ENCODE measurements around the gene PRDM16.
A peak's percentile ranks its signal among the peaks of the same experiment; 100 is the strongest.

Gene PRDM16

GRCh38 chr1:3186526-3186921 is 117.5 kb downstream of the PRDM16 start:
- Histone ChIP-seq H3K9ac (ENCODE audit: low read length in 2 of 2) (peak overlapping the region; percentile 22 to 29), H3K27me3 (ENCODE audit: control insufficient read depth in 1 of 2, insufficient read depth in 2 of 2, low read length in 2 of 2) (peaks cover 5% of the 10 kb centered on the region in 2 donors), H3K4me3 (ENCODE audit: low read length in 2 of 2) (peak overlapping the region; percentile 46 to 64), H3K9me3 (ENCODE audit: control insufficient read depth in 2 of 2, low read length in 2 of 2) (no peaks in the 10 kb centered on the region), H3K4me1 (ENCODE audit: control insufficient read depth, insufficient read depth, low read length) (peaks cover 14% of the 10 kb centered on the region), H3K36me3 (ENCODE audit: control insufficient read depth in 2 of 2, insufficient read depth in 2 of 2, low read length in 2 of 2) (no peaks in the 10 kb centered on the region), H3K27ac (ENCODE audit: low read length) (no peak overlapping the region)

- Histone ChIP-seq H3K9me3 (ENCODE audit: control insufficient read depth in 2 of 2, low read length in 2 of 2) (no peaks in the 10 kb centered on the region), H3K36me3 (ENCODE audit: control insufficient read depth in 2 of 2, insufficient read depth in 2 of 2, low read length in 2 of 2) (no peaks in the 10 kb centered on the region), H3K27ac (ENCODE audit: low read length) (no peak overlapping the region), H3K27me3 (ENCODE audit: control insufficient read depth in 1 of 2, insufficient read depth in 2 of 2, low read length in 2 of 2) (peaks cover 5% of the 10 kb centered on the region in 2 donors), H3K4me3 (ENCODE audit: low read length in 2 of 2) (no peak overlapping the region), H3K9ac (ENCODE audit: low read length in 2 of 2) (no peak overlapping the region), H3K4me1 (ENCODE audit: control insufficient read depth, insufficient read depth, low read length) (peaks cover 14% of the 10 kb centered on the region)
Observed at GRCh38 chr1:3187415-3188149, 118.6 kb downstream of the PRDM16 start.

- H3K27ac ChIP-seq (ENCODE audit: low read length): no peak overlapping the region
Observed at GRCh38 chr1:3188150-3188971, 119.4 kb downstream of the PRDM16 start.

GRCh38 chr1:3190256-3191041 is 121.4 kb downstream of the PRDM16 start:
- Histone ChIP-seq H3K27ac (ENCODE audit: low read length) (no peak overlapping the region), H3K36me3 (ENCODE audit: control insufficient read depth in 2 of 2, insufficient read depth in 2 of 2, low read length in 2 of 2) (no peaks in the 10 kb centered on the region), H3K9ac (ENCODE audit: low read length in 2 of 2) (no peak overlapping the region), H3K9me3 (ENCODE audit: control insufficient read depth in 2 of 2, low read length in 2 of 2) (no peaks in the 10 kb centered on the region), H3K27me3 (ENCODE audit: control insufficient read depth in 1 of 2, insufficient read depth in 2 of 2, low read length in 2 of 2) (peaks cover 0 to under 1% of the 10 kb centered on the region in 2 donors), H3K4me3 (ENCODE audit: low read length in 2 of 2) (no peak overlapping the region), H3K4me1 (ENCODE audit: control insufficient read depth, insufficient read depth, low read length) (peaks cover 14% of the 10 kb centered on the region)

More at GRCh38 chr1:3188150-3188971, 119.4 kb downstream of the PRDM16 start:
- no peaks in the 10 kb centered on the region for H3K36me3 ChIP-seq (ENCODE audit: control insufficient read depth in 2 of 2, insufficient read depth in 2 of 2, low read length in 2 of 2)
- H3K4me3 ChIP-seq (ENCODE audit: low read length in 2 of 2): no peak overlapping the region
- peaks cover 14% of the 10 kb centered on the region for H3K4me1 ChIP-seq (ENCODE audit: control insufficient read depth, insufficient read depth, low read length)
- no peaks in the 10 kb centered on the region for H3K9me3 ChIP-seq (ENCODE audit: control insufficient read depth in 2 of 2, low read length in 2 of 2)
- peaks cover 5% of the 10 kb centered on the region in 2 donors for H3K27me3 ChIP-seq (ENCODE audit: control insufficient read depth in 1 of 2, insufficient read depth in 2 of 2, low read length in 2 of 2)
- no peak overlapping the region for H3K9ac ChIP-seq (ENCODE audit: low read length in 2 of 2)

GRCh38 chr1:3192361-3192760 is 123.4 kb downstream of the PRDM16 start:
- no peaks in the 10 kb centered on the region for H3K36me3 ChIP-seq (ENCODE audit: control insufficient read depth in 2 of 2, insufficient read depth in 2 of 2, low read length in 2 of 2)
- no peak overlapping the region for H3K4me3 ChIP-seq (ENCODE audit: low read length in 2 of 2)
- H3K9me3 ChIP-seq (ENCODE audit: control insufficient read depth in 2 of 2, low read length in 2 of 2): no peaks in the 10 kb centered on the region
- H3K27me3 ChIP-seq (ENCODE audit: control insufficient read depth in 1 of 2, insufficient read depth in 2 of 2, low read length in 2 of 2): no peaks in the 10 kb centered on the region
- no peak overlapping the region for H3K9ac ChIP-seq (ENCODE audit: low read length in 2 of 2)
- no peaks in the 10 kb centered on the region for H3K4me1 ChIP-seq (ENCODE audit: control insufficient read depth, insufficient read depth, low read length)
- H3K27ac ChIP-seq (ENCODE audit: low read length): no peak overlapping the region

GRCh38 chr1:3192825-3193224 is 123.8 kb downstream of the PRDM16 start:
- no peak overlapping the region for H3K9ac ChIP-seq (ENCODE audit: low read length in 2 of 2)
- H3K4me1 ChIP-seq (ENCODE audit: control insufficient read depth, insufficient read depth, low read length): no peaks in the 10 kb centered on the region

GRCh38 chr1:3193811-3194210 is 124.8 kb downstream of the PRDM16 start:
- H3K36me3 ChIP-seq (ENCODE audit: control insufficient read depth in 2 of 2, insufficient read depth in 2 of 2, low read length in 2 of 2): no peaks in the 10 kb centered on the region
- H3K4me3 ChIP-seq (ENCODE audit: low read length in 2 of 2): no peak overlapping the region
- no peak overlapping the region for H3K9ac ChIP-seq (ENCODE audit: low read length in 2 of 2)
- H3K27me3 ChIP-seq (ENCODE audit: control insufficient read depth in 1 of 2, insufficient read depth in 2 of 2, low read length in 2 of 2): no peaks in the 10 kb centered on the region
- no peak overlapping the region for H3K27ac ChIP-seq (ENCODE audit: low read length)
- no peaks in the 10 kb centered on the region for H3K9me3 ChIP-seq (ENCODE audit: control insufficient read depth in 2 of 2, low read length in 2 of 2)
- H3K4me1 ChIP-seq (ENCODE audit: control insufficient read depth, insufficient read depth, low read length): no peaks in the 10 kb centered on the region

More at GRCh38 chr1:3192825-3193224, 123.8 kb downstream of the PRDM16 start:
- Histone ChIP-seq H3K36me3 (ENCODE audit: control insufficient read depth in 2 of 2, insufficient read depth in 2 of 2, low read length in 2 of 2) (no peaks in the 10 kb centered on the region), H3K9me3 (ENCODE audit: control insufficient read depth in 2 of 2, low read length in 2 of 2) (no peaks in the 10 kb centered on the region), H3K27ac (ENCODE audit: low read length) (no peak overlapping the region), H3K4me3 (ENCODE audit: low read length in 2 of 2) (no peak overlapping the region), H3K27me3 (ENCODE audit: control insufficient read depth in 1 of 2, insufficient read depth in 2 of 2, low read length in 2 of 2) (no peaks in the 10 kb centered on the region)

- Histone ChIP-seq H3K4me1 (ENCODE audit: control insufficient read depth, insufficient read depth, low read length) (no peaks in the 10 kb centered on the region), H3K4me3 (ENCODE audit: low read length in 2 of 2) (no peak overlapping the region), H3K27me3 (ENCODE audit: control insufficient read depth in 1 of 2, insufficient read depth in 2 of 2, low read length in 2 of 2) (no peaks in the 10 kb centered on the region), H3K27ac (ENCODE audit: low read length) (no peak overlapping the region), H3K9ac (ENCODE audit: low read length in 2 of 2) (no peak overlapping the region), H3K9me3 (ENCODE audit: control insufficient read depth in 2 of 2, low read length in 2 of 2) (no peaks in the 10 kb centered on the region), H3K36me3 (ENCODE audit: control insufficient read depth in 2 of 2, insufficient read depth in 2 of 2, low read length in 2 of 2) (no peaks in the 10 kb centered on the region)
Observed at GRCh38 chr1:3194760-3195479, 125.9 kb downstream of the PRDM16 start.

GRCh38 chr1:3195480-3195815 is 126.4 kb downstream of the PRDM16 start:
- Histone ChIP-seq H3K27me3 (ENCODE audit: control insufficient read depth in 1 of 2, insufficient read depth in 2 of 2, low read length in 2 of 2) (no peaks in the 10 kb centered on the region), H3K27ac (ENCODE audit: low read length) (no peak overlapping the region), H3K4me1 (ENCODE audit: control insufficient read depth, insufficient read depth, low read length) (no peaks in the 10 kb centered on the region), H3K36me3 (ENCODE audit: control insufficient read depth in 2 of 2, insufficient read depth in 2 of 2, low read length in 2 of 2) (no peaks in the 10 kb centered on the region), H3K9me3 (ENCODE audit: control insufficient read depth in 2 of 2, low read length in 2 of 2) (no peaks in the 10 kb centered on the region), H3K4me3 (ENCODE audit: low read length in 2 of 2) (no peak overlapping the region), H3K9ac (ENCODE audit: low read length in 2 of 2) (no peak overlapping the region)

GRCh38 chr1:3195966-3196515 is 127.0 kb downstream of the PRDM16 start:
- Histone ChIP-seq H3K27me3 (ENCODE audit: control insufficient read depth in 1 of 2, insufficient read depth in 2 of 2, low read length in 2 of 2) (no peaks in the 10 kb centered on the region), H3K36me3 (ENCODE audit: control insufficient read depth in 2 of 2, insufficient read depth in 2 of 2, low read length in 2 of 2) (no peaks in the 10 kb centered on the region), H3K27ac (ENCODE audit: low read length) (no peak overlapping the region)

More at GRCh38 chr1:3195966-3196515, 127.0 kb downstream of the PRDM16 start:
- H3K4me3 ChIP-seq (ENCODE audit: low read length in 2 of 2): no peak overlapping the region
- no peaks in the 10 kb centered on the region for H3K9me3 ChIP-seq (ENCODE audit: control insufficient read depth in 2 of 2, low read length in 2 of 2)
- no peaks in the 10 kb centered on the region for H3K4me1 ChIP-seq (ENCODE audit: control insufficient read depth, insufficient read depth, low read length)
- H3K9ac ChIP-seq (ENCODE audit: low read length in 2 of 2): no peak overlapping the region
